Upper lobe of left lung (tissue), 4 donors: ENCODE measurements around the gene ADGRL1.

Source experiments
- EP300 ChIP-seq, 4 donors: sonication (generic); formaldehyde crosslinking; IDR thresholded peaks; one replicate each; pipeline ENCODE4 v1.5.1; 2017; ENCODE audit warnings: antibody characterized with exemption in 4 of 4, control low read depth in 2 of 4
- POLR2A ChIP-seq, 4 donors: fragments of 450-650 bp; IDR thresholded peaks; one replicate each; pipeline ENCODE4 v1.5.1; 2016 to 2017; ENCODE audit warnings: antibody characterized with exemption in 4 of 4, mild to moderate bottlenecking in 2 of 4
- POLR2AphosphoS5 ChIP-seq, 2 donors: sonication (generic); formaldehyde crosslinking; IDR thresholded peaks; one replicate each; pipeline ENCODE4 v1.5.1; 2017; ENCODE audit warnings: antibody characterized with exemption in 2 of 2
- TF ChIP-seq, protein P1 (sequence below), 6 experiments: fragments of 450-650 bp in 4 of 6; fragments of 200-600 bp in 2 of 6; sonication (generic) in 2 of 6; IDR thresholded peaks; one replicate each; pipeline ENCODE4 v1.5.1; 2016 to 2019; ENCODE audit warnings: antibody characterized with exemption in 6 of 6

DNA sequence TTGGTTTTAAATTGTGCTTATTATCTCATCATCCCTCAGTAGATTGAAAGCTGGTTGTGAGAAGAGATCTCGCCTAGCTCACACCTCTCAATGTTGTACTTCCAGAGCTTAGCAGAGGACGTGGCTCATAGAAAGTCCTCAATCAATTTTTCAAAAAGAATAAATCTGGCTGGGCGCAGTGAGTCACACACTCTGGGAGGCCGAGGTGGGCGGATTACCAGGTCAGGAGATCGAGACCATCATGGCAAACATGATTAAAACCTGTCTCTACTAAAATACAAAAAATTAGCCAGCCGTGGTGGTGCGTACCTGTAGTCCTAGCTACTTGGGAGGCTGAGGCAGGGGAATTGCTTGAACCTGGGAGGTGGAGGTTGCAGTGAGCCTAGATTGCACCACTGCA, 64.9 kb downstream of the ADGRL1 start:
- TF ChIP-seq, protein P1, sequence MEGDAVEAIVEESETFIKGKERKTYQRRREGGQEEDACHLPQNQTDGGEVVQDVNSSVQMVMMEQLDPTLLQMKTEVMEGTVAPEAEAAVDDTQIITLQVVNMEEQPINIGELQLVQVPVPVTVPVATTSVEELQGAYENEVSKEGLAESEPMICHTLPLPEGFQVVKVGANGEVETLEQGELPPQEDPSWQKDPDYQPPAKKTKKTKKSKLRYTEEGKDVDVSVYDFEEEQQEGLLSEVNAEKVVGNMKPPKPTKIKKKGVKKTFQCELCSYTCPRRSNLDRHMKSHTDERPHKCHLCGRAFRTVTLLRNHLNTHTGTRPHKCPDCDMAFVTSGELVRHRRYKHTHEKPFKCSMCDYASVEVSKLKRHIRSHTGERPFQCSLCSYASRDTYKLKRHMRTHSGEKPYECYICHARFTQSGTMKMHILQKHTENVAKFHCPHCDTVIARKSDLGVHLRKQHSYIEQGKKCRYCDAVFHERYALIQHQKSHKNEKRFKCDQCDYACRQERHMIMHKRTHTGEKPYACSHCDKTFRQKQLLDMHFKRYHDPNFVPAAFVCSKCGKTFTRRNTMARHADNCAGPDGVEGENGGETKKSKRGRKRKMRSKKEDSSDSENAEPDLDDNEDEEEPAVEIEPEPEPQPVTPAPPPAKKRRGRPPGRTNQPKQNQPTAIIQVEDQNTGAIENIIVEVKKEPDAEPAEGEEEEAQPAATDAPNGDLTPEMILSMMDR (IDR thresholded peaks at IDR 0.05): no peak
- no peak for TF ChIP-seq POLR2A (IDR thresholded peaks at IDR 0.05)
- TF ChIP-seq POLR2AphosphoS5 (IDR thresholded peaks at IDR 0.05): no peak
- TF ChIP-seq EP300 (IDR thresholded peaks at IDR 0.05): no peak
